ENCODE measurements around the gene HSF5.

Gene HSF5

GRCh38 chr17:58373003-58373402 is 115.2 kb downstream of the HSF5 start:
- TF ChIP-seq CTCF (IDR thresholded peaks at IDR 0.05; ENCODE audit: insufficient read depth, low read length, poor library complexity, severe bottlenecking) = no peak
- no peaks in the 10 kb centered on the region for H3K27me3 ChIP-seq (replicated peaks; ENCODE audit: control insufficient read depth, insufficient read depth, low read length)
- DNase-seq (ENCODE audit: extremely low read depth, insufficient read length) = no peak
- H3K4me3 ChIP-seq (replicated peaks; ENCODE audit: low read depth, low read length) = no peak overlapping the region
- H3K36me3 ChIP-seq (ENCODE audit: control insufficient read depth, insufficient read depth, low read length) = no peaks in the 10 kb centered on the region

- no peak for DNase-seq (ENCODE audit: extremely low read depth, insufficient read length)
- no peaks in the 10 kb centered on the region for H3K27me3 ChIP-seq (replicated peaks; ENCODE audit: control insufficient read depth, insufficient read depth, low read length)
- no peak for TF ChIP-seq CTCF (IDR thresholded peaks at IDR 0.05; ENCODE audit: insufficient read depth, low read length, poor library complexity, severe bottlenecking)
These were observed 116.8 kb downstream of the HSF5 start for GRCh38 chr17:58371300-58371950.

GRCh38 chr17:58370716-58371115 is 117.5 kb downstream of the HSF5 start:
- DNase-seq (ENCODE audit: extremely low read depth, insufficient read length) = no peak
- no peak for TF ChIP-seq CTCF (IDR thresholded peaks at IDR 0.05; ENCODE audit: insufficient read depth, low read length, poor library complexity, severe bottlenecking)
- no peaks in the 10 kb centered on the region for H3K36me3 ChIP-seq (ENCODE audit: control insufficient read depth, insufficient read depth, low read length)
- no peak overlapping the region for H3K4me3 ChIP-seq (replicated peaks; ENCODE audit: low read depth, low read length)
- no peaks in the 10 kb centered on the region for H3K27me3 ChIP-seq (replicated peaks; ENCODE audit: control insufficient read depth, insufficient read depth, low read length)

More at GRCh38 chr17:58371300-58371950, 116.8 kb downstream of the HSF5 start:
- Histone ChIP-seq H3K4me3 (replicated peaks; ENCODE audit: low read depth, low read length) (no peak overlapping the region), H3K36me3 (ENCODE audit: control insufficient read depth, insufficient read depth, low read length) (no peaks in the 10 kb centered on the region)

GRCh38 chr17:58370309-58370708 is 117.9 kb downstream of the HSF5 start:
- H3K4me3 ChIP-seq (replicated peaks; ENCODE audit: low read depth, low read length) = no peak overlapping the region
- no peaks in the 10 kb centered on the region for H3K36me3 ChIP-seq (ENCODE audit: control insufficient read depth, insufficient read depth, low read length)
- H3K27me3 ChIP-seq (replicated peaks; ENCODE audit: control insufficient read depth, insufficient read depth, low read length) = no peaks in the 10 kb centered on the region
- TF ChIP-seq CTCF (IDR thresholded peaks at IDR 0.05; ENCODE audit: insufficient read depth, low read length, poor library complexity, severe bottlenecking) = no peak
- DNase-seq (ENCODE audit: extremely low read depth, insufficient read length) = no peak

Data from GM06990 (cell line).